Activated CD8-positive, alpha-beta memory T cell treated with anti-CD3 and anti-CD28 coated beads for 24 hours (primary cell): ENCODE measurements around the gene CDYL2.
"Not testable (repeated sequence)": the region's sequence is repeated elsewhere in the genome, so short reads cannot be mapped to it uniquely, and the experiment has no call there.

ENCODE experiments used
- DNase-seq: peaks from one replicate; pipeline ENCODE4 v3.0.0-alpha.2; 2020

The CDYL2 gene

DNA sequence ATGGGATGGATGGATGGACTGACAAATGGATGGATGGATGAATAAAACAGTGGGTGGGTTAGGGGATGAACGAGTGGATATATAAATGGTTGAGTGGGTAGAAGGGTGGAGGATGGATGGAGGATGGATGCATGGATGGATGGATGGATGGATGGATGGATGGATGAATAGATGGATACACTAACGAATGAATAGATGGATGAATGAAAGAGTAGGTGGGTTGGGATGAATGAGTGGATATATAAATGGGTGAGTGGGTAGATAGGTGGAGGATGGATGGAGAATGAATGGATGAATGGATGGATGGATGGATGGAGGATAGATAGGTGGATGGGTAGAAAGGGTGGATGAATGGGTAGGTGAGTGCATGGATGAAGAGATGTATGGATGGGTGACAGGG, 62.1 kb downstream of the CDYL2 start:
- no peak for DNase-seq

DNA sequence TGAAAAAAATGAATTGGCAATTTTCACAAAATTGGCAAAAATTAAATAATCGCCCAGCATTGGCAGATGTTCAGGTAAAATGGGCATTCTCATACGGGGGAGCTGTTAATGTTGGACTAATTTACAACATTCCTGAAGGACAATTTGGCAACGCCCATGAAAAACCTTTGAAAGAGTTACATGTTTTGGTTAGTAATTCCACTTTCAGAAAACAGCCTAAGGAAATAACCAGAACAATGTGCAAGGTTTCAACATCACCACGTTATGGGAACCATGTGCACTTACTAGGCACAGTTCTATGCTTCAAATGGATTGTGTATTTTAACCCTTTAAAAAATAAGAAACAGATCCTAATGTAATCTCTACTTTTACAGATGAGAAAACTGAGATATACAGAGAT, 62.7 kb downstream of the CDYL2 start:
- no peak for DNase-seq

DNA sequence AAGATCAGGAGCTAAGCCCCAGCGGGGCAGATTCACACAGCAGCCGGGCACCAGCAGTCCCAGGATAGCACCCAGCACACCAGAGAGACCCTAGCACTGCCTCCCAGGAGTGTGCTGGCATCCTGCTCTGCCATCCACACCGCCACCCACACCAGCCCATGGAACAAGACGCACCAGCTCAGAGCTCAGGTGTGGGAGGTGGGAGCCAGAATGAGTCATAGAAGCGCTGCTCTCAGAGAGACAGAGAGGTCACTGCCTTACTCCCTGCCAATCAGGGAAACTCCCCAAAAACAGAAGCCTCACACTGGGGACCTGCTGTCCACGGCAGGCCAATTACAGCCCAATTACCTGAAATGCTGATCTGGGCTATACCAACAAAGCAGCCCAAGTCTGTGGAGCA, 64.9 kb downstream of the CDYL2 start:
- DNase-seq, result no peak

DNA sequence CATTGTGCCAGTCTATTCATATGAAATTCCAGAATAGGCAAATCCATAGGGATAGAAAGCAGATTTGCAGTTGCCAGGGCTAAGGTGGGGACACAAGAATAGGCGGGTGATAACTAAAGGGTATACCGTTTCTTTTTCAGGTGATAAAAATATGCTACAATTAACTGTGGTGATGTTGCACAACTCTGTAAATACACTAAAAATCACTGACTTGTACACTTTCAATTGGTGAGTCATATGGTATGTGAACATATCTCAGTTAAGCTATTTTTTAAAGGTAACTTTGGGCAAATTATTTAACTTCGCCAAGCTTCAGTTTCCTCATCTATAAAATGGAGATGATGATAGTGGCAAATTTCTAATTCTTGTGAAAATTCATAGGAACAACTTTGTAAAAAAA, 65.9 kb downstream of the CDYL2 start:
- DNase-seq, result no peak

DNA sequence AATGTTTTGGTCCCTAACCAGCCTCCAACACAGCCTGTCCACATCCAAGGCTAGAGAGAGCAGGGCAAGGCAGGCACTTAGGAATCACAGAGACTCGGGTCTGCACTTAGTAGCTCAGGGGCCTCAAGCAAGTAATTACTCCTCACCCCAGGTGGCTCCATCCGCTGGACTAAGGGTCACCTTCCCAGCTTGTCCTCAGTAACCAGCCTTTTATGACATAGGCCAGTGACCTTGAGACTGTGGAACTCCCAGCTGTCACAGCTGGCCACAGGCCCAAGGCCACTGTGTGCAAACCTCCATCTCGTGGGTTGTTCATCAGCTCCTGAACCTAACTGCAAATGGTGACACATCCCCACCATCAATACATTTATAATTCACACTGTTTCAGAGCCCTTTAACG, 68.6 kb downstream of the CDYL2 start:
- DNase-seq, result no peak

DNA sequence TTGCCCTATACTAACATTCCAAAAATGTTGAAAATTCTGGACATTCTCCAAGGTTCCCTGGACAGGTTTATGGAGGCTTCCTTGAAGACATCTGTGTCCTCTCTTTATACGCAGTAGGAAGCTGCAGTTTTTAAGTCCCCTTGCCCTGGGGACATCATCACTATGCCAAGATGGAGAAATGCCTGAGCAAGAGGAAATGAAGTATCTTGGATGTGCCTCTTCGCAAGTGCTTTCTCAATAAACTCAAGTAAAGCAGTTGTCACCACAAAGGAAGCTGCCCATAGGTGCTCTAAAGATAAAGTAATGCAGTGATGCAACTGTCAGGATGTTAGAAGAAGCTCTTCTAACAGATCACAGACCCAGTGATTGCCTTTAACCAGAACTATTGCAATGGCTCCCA, 71.0 kb downstream of the CDYL2 start:
- no peak for DNase-seq

DNA sequence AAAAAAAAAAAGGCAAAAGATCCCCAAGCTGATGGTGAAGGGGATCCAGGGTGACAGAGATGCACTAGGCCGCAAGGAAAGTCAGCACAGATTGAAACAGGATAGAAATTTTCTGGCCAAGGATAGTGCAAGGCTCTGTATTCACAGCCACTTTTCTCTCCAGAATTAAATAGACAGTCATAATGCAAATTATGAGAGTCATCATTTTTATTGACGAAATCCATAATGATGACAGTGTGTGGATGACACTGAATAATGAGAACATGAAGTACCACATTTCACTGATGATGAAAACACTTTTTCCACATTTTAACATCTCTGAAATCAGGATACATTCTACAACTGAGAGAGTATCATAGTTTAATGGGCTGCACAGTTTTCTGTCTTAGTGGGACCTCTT, 72.5 kb downstream of the CDYL2 start:
- DNase-seq, result no peak

DNA sequence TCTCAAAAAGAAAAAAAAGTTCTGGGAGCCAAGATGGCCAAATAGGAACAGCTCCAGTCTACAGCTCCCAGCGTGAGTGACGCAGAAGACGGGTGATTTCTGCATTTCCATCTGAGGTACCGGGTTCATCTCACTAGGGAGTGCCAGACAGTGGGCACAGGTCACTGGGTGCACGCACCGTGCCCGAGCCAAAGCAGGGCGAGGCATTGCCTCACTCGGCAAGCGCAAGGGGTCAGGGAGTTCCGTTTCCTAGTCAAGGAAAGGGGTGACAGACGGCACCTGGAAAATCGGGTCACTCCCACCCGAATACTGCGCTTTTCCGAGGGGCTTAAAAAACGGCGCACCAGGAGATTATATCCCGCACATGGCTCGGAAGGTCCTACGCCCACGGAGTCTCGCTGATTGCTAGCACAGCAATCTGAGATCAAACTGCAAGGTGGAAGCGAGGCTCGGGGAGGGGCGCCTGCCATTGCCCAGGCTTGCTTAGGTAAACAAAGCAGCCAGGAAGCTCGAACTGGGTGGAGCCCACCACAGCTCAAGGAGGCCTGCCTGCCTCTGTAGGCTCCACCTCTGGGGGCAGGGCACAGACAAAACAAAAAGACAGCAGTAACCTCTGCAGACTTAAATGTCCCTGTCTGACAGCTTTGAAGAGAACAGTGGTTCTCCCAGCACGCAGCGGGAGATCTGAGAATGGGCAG, 77.2 kb downstream of the CDYL2 start:
- not testable (repeated sequence) for DNase-seq

DNA sequence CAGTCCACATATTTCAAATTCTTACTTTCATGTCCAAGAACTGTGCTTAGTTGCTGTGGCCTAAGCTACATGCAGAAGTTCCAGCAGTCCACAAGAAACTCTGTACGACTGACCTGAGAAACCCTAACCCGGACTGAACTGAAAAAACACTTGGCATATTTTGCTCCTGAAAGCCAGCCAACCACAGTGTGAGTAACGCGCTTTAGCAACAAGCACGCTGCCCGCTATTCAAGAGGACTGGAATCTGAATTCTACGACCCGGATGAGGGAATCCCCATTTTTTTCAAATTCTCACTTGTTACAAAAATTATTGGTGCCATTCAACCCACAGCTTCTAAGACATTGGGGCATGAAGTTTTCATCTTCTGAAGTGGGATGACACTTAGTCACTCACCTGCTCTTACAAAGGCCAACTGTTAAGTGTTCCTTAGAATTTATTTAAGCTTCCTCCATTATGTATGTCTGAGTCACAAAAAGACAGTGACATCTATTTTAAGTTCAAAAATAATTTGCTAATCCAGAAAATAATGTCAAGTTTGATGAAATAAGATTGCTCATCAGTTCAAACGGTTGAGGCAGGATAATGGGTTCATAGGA, 78.7 kb downstream of the CDYL2 start:
- DNase-seq, result no peak

DNA sequence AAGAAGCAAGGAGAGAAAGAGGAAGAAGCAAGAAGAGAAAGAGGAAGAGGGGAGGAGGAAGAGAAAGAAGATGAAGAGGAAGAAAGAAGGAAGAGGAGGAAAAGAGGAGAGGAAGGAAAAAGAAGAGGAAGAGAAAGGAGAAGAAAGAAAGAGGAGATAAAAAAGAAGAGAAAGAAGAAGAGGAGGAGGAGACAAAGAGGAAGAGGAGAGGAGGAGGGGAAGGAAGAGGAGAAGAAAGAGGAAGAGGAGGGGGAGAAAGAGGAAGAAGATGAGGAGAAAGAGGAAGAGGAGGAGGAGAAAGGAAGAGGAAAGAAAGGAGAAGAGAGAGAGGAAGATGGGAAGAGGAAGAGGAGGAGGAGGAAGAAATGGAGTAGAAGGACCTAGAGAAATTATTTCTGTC, 80.4 kb downstream of the CDYL2 start:
- DNase-seq, result no peak

DNA sequence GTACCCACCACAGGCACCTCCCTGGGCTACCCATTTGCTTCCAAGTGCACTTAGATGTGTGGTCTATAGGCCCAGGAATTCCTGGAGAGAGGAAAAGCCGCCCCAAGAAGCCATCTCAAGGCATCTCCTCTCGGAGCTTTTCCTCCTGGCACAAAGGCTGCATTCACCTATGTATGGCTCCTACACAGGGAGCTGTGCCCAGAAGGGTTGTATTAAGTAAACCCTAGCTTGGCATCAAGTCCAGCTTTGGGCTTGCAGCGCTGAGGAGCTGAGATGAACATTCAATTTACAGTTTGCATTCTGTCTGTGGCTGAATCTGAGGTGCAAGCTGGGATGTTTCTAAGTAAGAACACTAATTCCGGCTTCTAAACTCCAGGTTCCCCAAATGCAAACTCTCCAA, 81.3 kb downstream of the CDYL2 start:
- DNase-seq, result no peak

DNA sequence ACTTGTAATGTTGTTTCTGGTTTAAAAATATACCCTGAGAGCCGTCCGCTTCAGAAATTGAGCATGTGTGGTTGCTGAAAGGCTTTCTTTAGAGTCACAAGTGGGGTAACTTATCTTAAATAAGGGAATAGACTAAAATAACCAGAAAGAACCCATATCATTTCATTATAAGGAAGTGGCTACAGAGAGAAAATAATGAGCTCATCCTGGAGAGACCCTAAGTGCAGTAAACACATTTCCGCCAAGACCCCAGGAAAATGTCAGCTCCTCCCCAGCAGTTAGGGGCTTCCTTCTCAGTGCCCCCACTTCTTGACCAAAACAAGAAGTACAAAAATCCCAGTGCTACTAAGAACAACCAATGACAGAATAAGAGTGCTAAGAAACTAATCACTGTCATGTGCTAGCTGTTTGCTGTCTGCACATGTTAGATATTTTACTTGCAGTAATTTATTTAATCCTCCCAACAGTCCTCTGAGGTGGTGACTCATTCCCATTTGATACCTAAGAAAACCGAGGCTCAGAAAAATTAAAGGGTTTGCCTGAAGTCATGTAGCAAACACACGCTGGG, 83.5 kb downstream of the CDYL2 start:
- no peak for DNase-seq

DNA sequence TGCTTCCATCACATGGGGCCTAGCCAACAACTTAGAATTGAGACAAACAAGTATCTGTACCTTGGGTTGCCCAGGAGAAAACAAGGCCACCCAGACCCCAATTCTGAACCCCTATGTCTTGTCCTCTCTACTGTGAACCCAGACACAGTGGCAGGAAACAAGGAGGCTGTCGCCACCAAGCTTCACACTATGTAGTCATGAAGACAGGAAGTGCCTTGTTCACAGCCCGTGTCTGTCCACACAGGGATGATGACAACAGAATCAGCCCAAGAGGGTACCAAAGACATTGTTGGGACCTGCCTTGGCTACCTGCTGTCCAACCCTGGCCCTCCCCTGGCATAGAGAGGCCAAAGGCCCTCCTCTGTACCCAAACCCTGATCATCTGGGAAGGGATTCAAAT, 84.8 kb downstream of the CDYL2 start:
- DNase-seq, result no peak

DNA sequence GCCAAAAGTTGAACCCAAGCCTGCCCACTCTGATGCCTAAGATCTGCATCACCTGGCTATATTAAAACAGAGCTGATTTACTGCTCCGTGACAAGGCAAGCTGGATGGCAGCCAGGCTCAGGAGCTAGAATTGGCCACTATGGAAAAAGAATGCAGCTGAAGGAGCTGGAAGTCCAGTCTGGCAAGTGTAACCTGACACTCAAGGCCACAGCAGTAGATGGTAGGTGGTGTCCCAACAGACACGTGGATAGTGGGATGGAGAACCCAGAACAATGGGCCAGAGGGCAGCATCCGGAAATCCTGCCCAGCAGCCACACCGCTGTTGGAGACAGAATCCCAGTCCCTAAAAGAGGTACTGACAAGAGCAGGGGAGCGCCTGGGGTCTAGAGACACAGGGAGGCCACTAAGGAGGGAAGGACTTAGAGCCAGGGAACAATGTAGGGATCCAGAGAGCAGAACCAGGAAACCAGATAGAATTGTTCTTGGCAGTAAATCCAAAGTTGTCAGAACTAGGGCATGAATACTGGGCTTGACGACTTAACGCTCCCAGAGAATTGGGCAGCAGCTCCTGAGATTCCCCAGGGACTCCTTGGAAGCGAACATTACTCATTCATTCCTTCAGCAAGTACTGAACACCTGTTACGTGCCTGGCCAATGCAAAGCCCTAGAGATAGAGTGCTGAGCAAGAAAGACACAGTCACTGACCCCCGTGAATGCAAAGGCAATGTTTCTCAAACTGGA, 85.7 kb downstream of the CDYL2 start:
- no peak for DNase-seq

DNA sequence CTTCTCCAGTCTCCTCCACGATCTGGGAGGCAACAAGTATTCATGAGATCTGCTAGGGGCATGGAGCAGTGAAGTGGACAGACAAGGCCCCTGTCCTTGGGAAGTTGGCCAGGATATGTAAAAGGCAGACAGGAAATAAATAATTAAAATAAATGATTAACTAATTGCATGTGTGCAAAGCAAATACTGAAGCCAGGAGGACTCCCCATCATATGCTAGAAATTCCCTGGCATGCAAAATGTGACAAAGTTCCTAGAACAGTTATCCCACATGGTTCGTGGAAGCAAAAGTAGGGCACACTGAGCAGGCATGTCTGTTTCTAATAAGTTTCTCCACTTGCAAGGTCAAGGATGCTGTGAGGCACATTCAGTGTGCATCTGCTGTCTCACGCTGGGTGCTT, 86.8 kb downstream of the CDYL2 start:
- no peak for DNase-seq

DNA sequence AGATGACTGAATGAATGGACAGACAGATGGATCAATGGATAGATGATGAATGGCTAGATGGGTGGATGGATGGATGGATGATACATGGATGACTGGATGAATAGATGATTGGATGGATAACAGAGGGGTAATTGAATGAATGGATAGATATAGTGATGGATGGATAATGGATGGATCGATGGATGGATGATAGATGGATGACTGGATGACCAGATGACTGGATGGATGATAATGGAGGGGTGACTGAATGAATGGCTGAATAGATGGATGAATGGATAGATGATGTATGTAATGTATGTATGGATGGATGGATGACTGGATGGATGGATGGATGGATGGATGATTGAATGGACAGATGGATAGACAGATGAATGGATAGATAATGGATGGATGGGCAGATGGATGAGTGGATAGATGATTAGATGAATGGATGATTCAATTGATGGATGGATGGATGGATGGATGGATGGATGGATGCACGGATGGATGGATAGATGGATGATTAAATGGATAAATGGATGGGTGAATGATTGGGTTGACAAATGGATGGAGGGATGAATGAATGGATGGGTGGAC, 87.7 kb downstream of the CDYL2 start:
- no peak for DNase-seq

DNA sequence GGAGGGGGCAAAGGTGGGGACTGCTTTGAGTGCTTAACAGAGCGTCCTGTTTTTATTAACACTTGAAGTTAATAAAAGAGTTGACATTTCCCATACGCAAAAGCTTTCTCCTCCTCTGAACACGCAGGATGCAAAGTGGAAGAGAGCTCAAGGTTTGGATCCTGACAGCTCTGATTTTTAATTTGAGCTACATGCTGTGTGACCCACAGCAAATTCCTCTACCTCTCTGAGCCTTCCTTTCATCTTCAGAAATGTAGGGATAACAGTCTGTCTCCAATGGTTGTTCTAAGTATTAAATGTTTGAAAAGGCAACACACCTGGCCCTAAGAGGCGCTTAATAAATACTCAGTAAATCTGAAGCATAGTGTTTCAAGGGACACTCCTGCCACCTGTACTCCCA, 93.0 kb downstream of the CDYL2 start:
- no peak for DNase-seq

DNA sequence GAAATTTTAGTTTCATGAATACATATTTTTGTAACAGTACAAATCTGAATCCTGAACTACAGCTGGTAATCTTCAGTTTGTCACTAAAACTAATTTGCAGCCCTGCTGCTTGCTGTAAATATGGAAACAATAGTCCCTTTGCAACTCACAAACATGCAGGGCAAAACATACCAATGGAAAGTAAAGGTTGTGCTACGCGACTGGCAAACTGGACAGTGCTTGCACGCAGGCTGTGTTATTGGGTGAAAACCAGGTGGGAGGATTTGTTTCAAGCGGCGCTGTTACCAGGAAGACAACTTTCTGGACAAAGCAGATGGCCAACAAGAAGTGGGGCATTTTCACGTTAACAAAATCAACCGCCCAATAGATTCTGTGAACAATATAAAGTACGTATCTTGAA, 93.5 kb downstream of the CDYL2 start:
- DNase-seq, result no peak

DNA sequence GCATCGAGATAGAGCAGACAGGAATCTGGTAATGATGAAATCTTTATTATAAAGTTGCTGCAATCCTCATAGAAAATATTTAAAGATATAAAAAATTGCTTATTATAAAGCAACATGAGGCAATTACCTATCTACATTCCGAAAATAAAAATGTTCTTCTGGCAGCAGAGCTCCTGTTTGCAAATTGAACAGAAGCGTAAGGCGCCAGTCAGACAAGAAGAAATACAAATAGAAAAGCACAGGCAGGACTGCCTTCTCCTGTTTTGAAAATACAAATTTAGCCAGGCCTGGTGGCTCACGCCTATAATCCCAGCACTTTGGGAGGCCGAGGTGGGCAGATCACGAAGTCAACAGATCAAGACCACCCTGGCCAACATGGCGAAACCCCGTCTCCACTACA, 95.6 kb downstream of the CDYL2 start:
- no peak for DNase-seq

DNA sequence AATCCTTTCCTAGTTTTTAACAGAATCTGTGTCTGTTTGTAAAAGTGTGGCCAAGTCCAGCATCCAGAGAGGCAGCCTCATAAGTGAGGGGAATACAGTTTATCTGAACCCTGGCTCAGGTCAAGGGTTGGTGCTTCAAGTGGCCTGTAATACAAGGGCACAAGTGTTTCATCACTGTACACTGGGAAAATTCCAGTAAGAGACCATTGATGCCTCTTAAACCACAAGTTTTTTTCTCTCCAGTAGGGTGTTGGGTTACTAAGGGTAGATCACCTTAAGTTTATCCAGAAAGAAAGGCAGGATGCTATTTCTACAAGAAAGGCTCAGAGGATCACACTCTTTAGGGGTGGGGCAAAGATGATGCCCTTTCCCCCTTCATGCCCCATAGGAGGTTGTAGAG, 96.7 kb downstream of the CDYL2 start:
- DNase-seq, result no peak

DNA sequence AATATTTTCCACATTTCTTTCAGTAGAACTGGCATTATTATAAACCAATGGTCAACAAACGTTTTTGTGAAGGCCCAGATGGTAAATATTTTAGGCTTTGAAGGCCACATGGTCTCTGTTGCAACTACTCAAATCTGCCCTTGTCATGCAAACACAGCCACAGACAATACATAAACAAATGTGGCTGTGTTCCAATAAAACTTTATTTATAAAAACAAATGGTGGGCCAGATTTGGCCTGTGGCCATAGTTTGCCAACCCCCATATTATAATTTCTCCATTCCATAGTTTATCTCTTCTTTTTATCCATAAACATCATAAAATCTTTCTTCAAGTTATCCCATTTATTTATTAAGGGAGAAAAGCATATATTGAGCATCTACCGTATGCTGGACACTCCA, 98.8 kb downstream of the CDYL2 start:
- no peak for DNase-seq

DNA sequence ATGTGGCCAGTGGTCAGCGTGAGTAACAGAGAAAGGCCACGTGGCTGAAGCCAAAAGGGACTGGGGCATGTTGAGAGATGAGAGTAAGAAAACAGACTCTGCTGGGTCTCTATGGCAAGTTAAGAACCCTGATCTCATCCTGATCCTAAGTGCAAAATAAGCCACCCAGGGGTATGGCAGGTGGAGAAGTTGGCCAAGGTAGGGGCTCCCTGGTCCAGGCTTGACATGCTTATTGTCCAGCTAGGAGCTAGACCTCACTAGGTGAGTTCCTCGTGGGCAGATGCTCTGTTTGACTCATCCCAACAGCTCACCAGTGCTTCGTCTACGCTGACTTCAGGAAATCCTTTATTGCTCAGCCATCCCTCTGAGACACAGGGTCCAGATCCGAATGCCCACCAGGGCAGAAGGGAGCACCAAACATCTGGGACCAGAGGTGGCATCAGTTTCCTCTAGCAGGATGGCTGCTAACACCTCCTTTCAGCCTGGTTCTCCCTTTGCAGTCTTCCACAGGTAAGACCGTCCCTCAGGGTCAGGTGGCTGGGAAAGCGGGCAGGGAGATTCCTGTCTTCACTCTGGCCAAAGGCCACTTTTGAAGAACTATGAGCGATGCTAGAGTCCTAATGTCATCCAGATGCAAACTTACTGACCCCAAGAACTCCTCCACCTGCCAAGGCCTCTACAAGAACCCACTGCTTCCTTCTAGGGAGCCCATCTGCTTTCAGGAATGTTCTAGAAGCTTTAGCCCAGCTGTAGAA, 99.5 kb downstream of the CDYL2 start:
- no peak for DNase-seq
